Central memory CD4-positive, alpha-beta T cell (primary cell): ENCODE results near the gene TAF1B.

Experiments
- DNase-seq: peaks from one replicate; pipeline ENCODE4 v3.0.0; 2022
- total RNA-seq, 3 experiments: gene quantifications; one replicate each; lab custom pipeline; 2026; lab: John Stamatoyannopoulos, UW

Gene TAF1B
- 25.9 to 34.1 (median 30.4) reads per million in 3 experiments for total RNA-seq

GRCh38 chr2:9843229-9844035 is at the start of gene TAF1B:
TSS of gene TAF1B (plus strand) at chr2:9843474. CDS start at chr2:9843542, 68 bp downstream.
- DNase-seq, result peak; percentile 80

DNA sequence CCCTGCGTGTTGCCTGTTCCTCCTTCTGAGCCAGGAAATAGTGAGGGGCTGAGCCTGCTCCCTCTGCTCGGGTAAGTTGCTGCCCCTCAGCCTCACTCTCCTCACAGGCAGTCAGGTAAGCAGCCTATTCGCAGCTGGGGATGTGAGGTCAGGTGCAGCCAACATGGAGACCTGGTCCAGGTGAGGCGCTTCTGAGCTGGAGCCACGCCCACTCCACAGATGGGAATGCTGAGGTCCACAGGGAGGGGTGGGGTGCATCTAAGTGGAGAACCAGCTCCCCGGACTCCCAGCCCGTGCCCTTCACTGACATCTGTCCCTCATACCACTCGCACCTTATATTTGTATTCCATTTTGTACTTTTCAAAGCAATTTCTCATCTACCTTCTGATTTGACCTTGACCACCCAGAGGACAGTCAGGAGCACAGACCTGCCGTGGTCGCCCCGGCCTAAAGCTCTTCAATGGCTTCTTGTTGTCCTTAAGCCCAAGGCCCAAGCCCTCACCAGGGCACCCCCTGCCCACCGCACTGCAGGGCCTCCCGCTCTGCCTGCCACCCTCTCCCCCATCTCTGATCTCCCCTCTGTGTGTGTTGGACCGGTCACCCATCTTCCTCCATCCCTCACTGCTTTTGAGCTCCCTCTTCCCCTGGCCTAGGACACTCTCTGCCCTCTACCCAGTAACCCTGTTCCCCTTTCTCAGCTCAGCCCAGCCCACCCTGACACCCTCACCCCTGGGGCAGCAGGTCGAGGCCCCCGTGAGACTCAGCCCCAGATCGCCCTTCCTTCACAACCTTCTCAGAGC is 49.2 kb upstream of the TAF1B start:
- DNase-seq, result no peak

GRCh38 chr2:9795071-9795470 is 48.2 kb upstream of the TAF1B start:
- no peak for DNase-seq

- no peak for DNase-seq
Observed at GRCh38 chr2:9796056-9797010, 46.9 kb upstream of the TAF1B start.

DNA sequence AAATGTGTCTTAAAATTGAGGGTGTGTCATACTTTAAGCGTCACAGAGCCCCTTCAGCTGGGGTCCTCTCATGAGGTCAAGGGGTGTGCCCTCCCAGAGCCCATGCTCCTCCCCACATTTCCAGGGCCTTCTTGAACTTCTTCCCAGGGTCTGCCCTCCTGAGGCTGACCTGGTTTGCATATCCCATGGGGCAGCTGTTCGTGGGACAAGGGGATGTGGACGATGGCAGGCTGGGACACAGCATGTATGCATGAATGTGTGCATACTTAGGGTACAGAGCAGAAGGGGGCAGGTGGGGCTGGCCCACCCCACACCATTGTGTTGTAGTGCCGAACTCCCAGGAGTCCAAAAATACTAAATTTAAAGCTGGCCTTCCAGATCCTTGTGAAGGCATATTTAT is 46.2 kb upstream of the TAF1B start:
- no peak for DNase-seq

GRCh38 chr2:9797681-9798556 is 45.4 kb upstream of the TAF1B start:
- no peak for DNase-seq

GRCh38 chr2:9799011-9799596 is 44.2 kb upstream of the TAF1B start:
- no peak for DNase-seq

DNA sequence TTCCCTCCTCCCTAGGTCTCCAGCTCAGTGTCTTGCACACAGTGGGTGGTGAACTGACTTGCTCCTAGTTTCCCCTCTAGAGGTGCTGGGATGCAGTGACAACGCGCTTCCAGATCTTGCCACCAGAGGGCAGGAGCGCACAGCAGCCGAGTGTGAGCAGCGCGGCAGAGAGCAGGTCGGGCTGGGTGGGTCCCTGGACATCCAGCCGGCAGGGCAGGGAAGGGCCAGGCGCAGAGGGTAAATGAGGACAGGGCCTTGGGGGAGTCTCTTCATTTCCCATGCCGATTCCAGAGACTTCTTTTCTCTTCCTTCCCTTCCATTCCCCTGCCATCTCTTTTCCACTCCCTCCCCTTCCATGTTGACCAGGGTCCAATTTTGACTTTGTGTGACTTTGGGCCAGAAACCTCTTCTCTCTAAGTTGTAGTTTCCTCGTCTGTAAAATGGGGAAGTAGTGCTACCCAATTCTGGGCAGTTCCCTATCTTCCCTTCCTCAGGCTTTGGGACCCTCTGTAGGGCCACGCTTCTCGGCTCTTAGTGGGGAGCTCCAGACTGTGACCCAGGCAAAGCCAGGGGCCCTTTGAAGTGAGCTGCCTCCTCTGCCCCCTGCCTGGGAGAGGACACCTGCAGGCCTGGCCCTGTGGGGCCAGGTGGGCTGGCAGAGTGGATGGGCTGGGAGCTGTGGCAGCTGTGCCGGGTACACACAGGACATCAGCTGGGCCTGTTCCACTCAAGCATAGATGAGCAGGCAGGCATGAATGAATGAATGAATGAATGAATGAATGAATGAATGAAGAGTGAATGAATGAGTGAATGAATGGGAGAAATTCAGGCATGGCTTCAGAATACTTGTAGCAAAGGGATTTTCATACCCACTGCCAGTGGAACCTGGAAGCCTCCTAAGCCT is 43.3 kb upstream of the TAF1B start:
- peak; percentile 72 for DNase-seq

DNA sequence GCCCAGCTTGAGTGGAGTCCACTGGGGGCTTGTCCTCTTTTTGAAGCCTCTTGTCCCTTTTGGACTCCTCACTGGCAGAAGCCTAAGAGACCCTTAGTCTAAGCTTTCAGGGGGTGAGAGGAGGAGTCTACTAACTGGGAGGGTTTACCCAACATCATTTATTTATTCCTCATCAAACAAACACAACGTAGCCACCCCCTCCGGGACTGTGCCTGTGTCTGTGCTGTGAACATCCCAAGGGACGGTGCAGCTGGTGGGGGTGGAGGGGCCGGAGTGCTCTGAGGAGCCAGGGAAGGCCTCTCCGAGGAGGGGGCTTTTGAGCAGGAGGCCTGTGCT is 42.7 kb upstream of the TAF1B start:
- no peak for DNase-seq

- peak; percentile 72 for DNase-seq
Observed at GRCh38 chr2:9800975-9801726, 42.1 kb upstream of the TAF1B start.

DNA sequence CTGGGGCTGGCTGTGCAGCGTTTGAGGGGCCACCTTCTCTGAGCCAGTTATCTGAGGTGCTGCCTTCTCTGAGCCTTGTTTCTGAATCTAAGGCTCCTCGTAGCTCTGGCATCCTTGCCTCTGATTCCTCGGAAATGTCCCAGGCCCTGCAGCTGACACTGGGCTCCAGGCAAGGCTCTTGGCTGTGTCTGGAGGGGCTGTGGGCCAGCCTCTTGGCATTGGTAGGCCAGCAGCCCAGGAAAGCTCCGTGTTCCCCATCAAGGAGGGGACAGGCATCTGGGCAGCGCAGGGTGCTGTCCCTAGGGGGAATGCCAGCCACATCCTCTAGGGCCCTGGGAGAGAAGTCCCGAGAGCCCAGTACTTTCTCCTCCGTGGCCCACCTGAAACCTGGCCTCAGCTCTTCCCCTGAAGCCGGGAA is 40.7 kb upstream of the TAF1B start:
- no peak for DNase-seq

DNA sequence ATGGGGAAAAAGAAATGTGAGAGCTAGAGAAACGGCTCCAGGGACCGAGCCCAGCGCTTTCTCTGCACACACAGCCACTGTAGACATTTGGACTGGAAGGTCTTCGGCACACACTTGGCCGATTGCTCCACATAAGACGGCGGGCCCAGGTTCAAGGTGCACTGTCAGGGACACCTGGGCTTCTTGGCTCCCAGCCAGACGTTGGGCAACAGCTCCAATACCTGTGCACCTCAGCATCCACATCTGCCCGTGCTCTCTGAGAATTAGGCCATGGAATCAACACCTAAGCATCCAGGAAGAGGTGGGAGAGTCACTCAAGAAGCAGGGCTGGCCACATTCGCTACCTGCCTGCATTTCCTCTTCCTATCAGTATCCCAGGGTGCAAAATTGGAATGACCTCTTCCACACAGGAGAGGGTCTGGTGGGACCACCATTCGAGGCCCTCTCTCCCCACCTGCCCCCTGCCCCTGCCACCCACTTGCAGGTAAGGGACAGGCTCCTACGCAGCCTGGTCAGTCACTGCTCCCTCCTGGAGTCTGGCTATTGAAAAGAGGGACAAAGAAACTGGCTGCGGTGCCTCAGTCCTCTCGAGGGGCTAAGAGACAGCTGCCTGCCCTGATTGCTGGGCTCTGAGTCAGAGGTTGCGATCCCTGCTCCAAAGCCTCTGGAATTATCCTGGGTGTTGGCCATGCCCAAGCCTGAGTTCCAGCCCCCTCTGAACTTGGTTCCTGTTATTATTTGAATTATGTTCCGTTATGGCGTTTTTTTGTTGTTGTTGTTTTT is 40.1 kb upstream of the TAF1B start:
- no peak for DNase-seq

DNA sequence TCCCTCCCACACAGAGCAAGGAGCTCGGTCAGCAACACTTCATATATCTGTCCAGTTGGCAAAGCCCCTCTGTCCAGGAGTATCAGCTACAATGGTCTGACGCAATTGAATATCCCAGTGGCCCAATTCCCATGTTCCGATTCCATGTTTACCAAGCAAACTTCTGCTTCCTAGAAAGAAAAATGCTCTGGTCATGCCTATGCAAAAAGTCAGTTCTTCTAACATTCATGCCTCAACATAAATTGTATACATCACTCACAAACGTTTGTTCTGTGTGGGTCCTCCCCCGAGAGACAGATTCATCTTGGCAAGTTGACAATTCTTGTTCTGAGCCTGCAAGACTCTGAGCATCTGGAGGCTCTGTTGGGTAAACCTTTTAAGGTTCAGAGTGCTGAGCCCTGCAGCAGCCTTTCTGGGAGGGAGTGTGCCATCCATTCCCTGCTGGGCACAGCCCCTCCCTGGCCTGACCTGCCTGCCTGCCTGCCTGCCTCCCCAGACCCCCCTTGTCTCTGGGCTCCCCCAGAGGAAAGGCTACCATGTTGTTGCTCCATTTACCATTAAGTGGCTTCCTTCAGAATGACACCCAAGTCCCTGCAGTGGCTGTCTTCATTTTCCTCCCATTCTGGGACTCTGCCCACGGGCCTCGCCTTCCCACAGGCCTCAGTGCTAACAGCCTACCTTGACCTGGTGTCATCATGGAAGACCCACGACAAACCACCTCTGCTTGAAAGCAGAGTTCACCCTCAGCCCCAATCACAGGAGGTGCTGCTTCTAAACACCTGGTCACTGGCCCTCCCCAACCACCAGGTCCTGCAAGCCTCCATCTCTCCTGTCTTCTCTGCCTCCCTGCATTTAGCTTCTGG is 37.6 kb upstream of the TAF1B start:
- DNase-seq, result no peak

DNA sequence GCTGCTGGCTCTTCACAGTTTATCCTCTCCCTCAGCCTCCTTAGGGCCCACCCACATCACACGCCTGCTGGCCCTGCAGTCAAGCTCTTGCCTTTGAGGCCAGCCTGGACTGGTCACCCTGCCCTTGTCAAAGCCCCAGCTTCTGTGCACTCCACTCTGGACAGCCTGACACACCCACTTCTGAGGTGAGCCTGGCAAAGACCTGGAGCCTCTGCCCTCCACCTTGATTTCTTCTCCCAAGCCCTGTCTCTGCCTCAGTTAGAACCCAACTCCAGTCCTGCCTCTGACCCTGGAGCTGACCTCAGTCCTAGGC is 37.0 kb upstream of the TAF1B start:
- no peak for DNase-seq

DNA sequence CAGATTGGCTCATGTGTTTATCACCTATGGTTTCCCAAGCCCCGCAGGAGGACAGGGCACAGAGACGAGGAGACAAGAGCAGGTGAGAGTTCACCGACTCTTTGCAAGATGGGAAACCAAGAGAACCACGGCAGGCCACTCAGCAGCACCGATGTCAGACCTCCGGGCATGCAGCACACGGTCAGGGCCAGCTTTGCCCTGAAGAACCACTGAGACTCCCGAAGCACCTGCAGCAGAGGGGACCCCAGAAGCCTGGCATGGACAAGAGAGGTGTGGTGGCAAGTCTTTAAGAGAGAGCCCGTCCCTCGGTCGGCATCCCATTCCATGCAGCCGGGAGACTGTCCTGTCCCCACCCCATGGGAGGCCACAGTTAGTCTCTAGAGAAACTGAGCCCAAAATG is 36.6 kb upstream of the TAF1B start:
- DNase-seq, result no peak

DNA sequence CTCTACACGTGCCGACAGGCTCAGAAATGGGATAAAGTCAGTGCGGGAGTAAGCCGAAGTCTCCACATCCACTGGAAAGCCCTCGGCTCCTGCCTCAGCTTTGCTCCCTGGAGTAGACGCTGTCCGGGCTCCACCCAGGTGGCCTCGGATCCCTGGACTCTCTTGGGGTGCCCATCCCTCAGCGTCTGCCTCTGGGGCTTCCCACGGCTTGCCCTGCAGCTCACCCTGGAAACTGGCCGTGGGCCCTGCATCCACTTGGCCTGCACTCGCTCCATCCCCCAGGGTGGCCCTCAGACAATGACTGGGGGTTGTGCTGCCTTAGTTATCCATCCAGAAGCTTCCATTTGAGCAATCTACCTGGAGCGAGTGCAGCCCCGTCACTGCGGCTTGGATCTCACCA is 36.2 kb upstream of the TAF1B start:
- DNase-seq, result no peak

DNA sequence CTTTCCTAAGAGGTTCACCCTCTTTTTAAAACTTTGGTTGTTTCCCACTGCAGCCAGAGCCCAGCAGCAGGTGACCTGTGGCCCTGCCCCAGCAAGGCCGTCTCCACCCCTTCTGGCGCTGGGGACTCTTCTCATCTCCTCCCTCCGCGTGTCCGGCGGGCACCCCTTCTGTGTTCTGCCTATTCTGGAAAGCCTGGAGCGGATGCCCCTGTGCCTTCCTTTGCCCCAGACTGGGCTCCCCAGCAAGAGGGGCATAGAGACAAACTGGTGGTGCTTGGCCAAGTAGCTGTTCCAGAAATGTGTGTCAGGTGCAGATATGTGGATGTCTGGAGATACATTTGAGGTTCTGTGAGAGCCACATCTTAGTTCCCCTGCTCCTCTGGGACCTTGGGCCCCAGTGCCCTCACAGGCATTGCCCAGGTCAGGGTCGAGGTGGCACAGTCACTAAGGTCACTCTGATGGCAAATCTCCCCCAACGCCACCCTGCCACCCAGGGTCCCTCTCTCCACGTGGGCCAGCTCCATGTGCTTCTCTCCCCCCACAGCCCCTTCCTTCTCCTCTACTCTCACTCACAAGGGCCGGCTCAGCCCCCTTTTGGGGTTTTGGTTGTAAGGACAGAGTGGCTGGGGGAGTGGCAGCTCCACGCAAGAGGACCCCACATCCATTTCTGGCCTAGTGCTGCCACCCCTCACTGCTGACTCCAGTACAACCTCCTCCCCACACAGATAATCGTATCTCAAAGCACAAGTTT is 35.5 kb upstream of the TAF1B start:
- DNase-seq, result no peak
